Esophagus muscularis mucosa (tissue), 4 donors: Measurements from ENCODE around the gene TIGD1. TPM values are rescaled to one million over a fixed set of nuclear protein-coding genes. Genes with fewer than 3 reads are reported as not detected.

ENCODE experiments used
- DNase-seq: peaks from one replicate; pipeline ENCODE4 v3.0.0-alpha.2; 2017; ENCODE audit errors: extremely low spot score
- H3K27ac ChIP-seq, 4 donors: fragments of 200-600 bp; sonication (generic); replicated peaks in 1 of 4; 1 replicate in 3 of 4; 2 replicates in 1 of 4; pipeline ENCODE4 v1.5.1; 2016 to 2019; ENCODE audit warnings: mild to moderate bottlenecking in 1 of 4
- H3K27me3 ChIP-seq, 4 donors: fragments of 200-600 bp; sonication (generic); one replicate each; pipeline versions ENCODE4 v1.5.1 to v1.6.0; 2016 to 2019
- H3K36me3 ChIP-seq, 4 donors: fragments of 200-600 bp; sonication (generic); one replicate each; pipeline ENCODE4 v1.5.1; 2016 to 2019
- H3K4me1 ChIP-seq, 4 donors: fragments of 200-600 bp; sonication (generic); one replicate each; pipeline ENCODE4 v1.5.1; 2016 to 2019
- H3K4me3 ChIP-seq, 4 donors: fragments of 200-600 bp; sonication (generic); 1 replicate in 2 of 4; 2 replicates in 2 of 4; pipeline ENCODE4 v1.5.1; 2016 to 2019; ENCODE audit warnings: mild to moderate bottlenecking in 4 of 4, moderate library complexity in 1 of 4
- H3K9me3 ChIP-seq, 4 donors: fragments of 200-600 bp; sonication (generic); 1 replicate in 3 of 4; 2 replicates in 1 of 4; pipeline ENCODE4 v1.5.1; 2016 to 2019
- CTCF ChIP-seq, 3 experiments: fragments of 200-600 bp in 2 of 3; fragments of 450-650 bp in 1 of 3; sonication (generic) in 2 of 3; IDR thresholded peaks; one replicate each; pipeline ENCODE4 v1.5.1; 2017 to 2019; ENCODE audit warnings: antibody characterized with exemption in 3 of 3, mild to moderate bottlenecking in 2 of 3, moderate library complexity in 1 of 3
- EP300 ChIP-seq: sonication (generic); formaldehyde crosslinking; IDR thresholded peaks from one replicate; pipeline ENCODE4 v1.6.1; 2017; ENCODE audit warnings: antibody characterized with exemption
- POLR2A ChIP-seq: fragments of 450-650 bp; IDR thresholded peaks from one replicate; pipeline ENCODE4 v1.6.1; 2017; ENCODE audit warnings: antibody characterized with exemption, moderate library complexity, mild to moderate bottlenecking, low read depth
- POLR2AphosphoS5 ChIP-seq, 2 donors: sonication (generic); formaldehyde crosslinking; IDR thresholded peaks; one replicate each; pipeline ENCODE4 v1.6.1; 2017; ENCODE audit warnings: antibody characterized with exemption in 2 of 2
- WGBS: methylation state at CpG from one replicate; pipeline ENCODE4 v1.1.5; 2018; 5-methylcytosine and 5-hydroxymethylcytosine counted together
- intact Hi-C: fragments of 100-400 bp; cut with DNase I; formaldehyde crosslinking; loops from one replicate; pipeline ENCODE4 v1.15.1; 2023
- total RNA-seq, 4 donors: library from RNA; depleted of rRNA; stranded (reverse); fragments of >200 nt; gene quantifications; one replicate each; pipeline versions ENCODE4 v1.1.0 to v1.2.1, GENCODE V29; 2016

Gene TIGD1
- total RNA-seq, 4 donors from 2014 or later: 1.2 to 1.7 (median 1.6) TPM

GRCh38 chr2:232508251-232508650, 42.1 kb downstream of the TIGD1 start:
- no peak overlapping the region for H3K27ac ChIP-seq
- H3K4me3 ChIP-seq: no peak overlapping the region
- no peak for TF ChIP-seq POLR2A
- TF ChIP-seq POLR2AphosphoS5 (IDR thresholded peaks at IDR 0.05): no peak
- TF ChIP-seq CTCF (IDR thresholded peaks at IDR 0.05): no peak
- TF ChIP-seq EP300: no peak
- intact Hi-C loops: no loop called here
- peaks cover 0 to 8% (median 7%) of the 10 kb centered on the region in 4 donors for H3K4me1 ChIP-seq
- H3K36me3 ChIP-seq: no peaks in the 10 kb centered on the region
- WGBS: 94% methylated on average over 3 of the region's 7 CpGs
- DNase-seq: no peak
- H3K9me3 ChIP-seq: no peaks in the 10 kb centered on the region
- H3K27me3 ChIP-seq: peaks cover 0 to 48% (median 5%) of the 10 kb centered on the region in 4 donors

GRCh38 chr2:232506709-232507108, 43.6 kb downstream of the TIGD1 start:
- H3K9me3 ChIP-seq: no peaks in the 10 kb centered on the region
- peaks cover 0 to 43% (median 9%) of the 10 kb centered on the region in 4 donors for H3K27me3 ChIP-seq
- H3K27ac ChIP-seq: no peak overlapping the region
- DNase-seq: no peak
- 84% methylated on average over 3 of the region's 4 CpGs for WGBS
- no peak for TF ChIP-seq POLR2AphosphoS5 (IDR thresholded peaks at IDR 0.05)
- TF ChIP-seq CTCF (IDR thresholded peaks at IDR 0.05): no peak
- TF ChIP-seq EP300: no peak
- no peak for TF ChIP-seq POLR2A
- intact Hi-C loops: no loop called here
- no peak overlapping the region for H3K4me3 ChIP-seq
- no peaks in the 10 kb centered on the region for H3K36me3 ChIP-seq
- H3K4me1 ChIP-seq: peaks cover 2 to 23% (median 22%) of the 10 kb centered on the region in 4 donors

DNA sequence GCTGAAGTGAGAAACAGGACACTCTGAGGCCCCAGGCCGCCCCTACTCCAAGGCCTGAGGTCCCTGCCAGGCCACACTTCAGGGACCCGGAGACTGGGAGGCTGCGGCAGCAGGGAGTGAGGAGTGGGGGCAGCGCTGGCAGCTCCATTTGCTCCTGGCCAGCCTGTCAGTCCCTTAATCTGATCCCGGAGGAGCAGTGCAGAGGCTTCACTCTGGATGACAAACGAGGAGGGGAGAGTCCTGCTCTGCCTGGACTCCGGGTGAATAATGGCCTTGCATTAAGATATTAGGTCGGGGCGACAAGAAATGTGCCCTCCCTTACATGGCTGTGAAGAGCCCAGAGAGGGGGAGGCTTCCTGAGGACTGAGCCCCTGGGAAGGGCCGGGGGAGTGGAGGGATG, 44.5 kb downstream of the TIGD1 start:
- 32% methylated on average over 8 of the region's 10 CpGs for WGBS
- Histone ChIP-seq H3K4me1 (peaks cover 2 to 23% (median 22%) of the 10 kb centered on the region in 4 donors), H3K27ac (no peak overlapping the region), H3K9me3 (no peaks in the 10 kb centered on the region), H3K36me3 (no peaks in the 10 kb centered on the region), H3K27me3 (peaks cover 0 to 36% (median 9%) of the 10 kb centered on the region in 4 donors), H3K4me3 (no peak overlapping the region)
- DNase-seq: no peak
- intact Hi-C loops: no loop called here
- TF ChIP-seq EP300 (no peak), POLR2AphosphoS5 (IDR thresholded peaks at IDR 0.05) (no peak), POLR2A (no peak), CTCF (IDR thresholded peaks at IDR 0.05) (no peak)

GRCh38 chr2:232504438-232504837, 45.9 kb downstream of the TIGD1 start:
- Histone ChIP-seq H3K27ac (no peak overlapping the region), H3K36me3 (no peaks in the 10 kb centered on the region), H3K4me1 (peaks cover 2 to 23% (median 22%) of the 10 kb centered on the region in 4 donors), H3K9me3 (no peaks in the 10 kb centered on the region), H3K27me3 (peaks cover 0 to 36% (median 9%) of the 10 kb centered on the region in 4 donors), H3K4me3 (no peak overlapping the region)
- DNase-seq: no peak
- 100% methylated on average over 2 of the region's 2 CpGs for WGBS
- TF ChIP-seq POLR2AphosphoS5 (IDR thresholded peaks at IDR 0.05) (no peak), CTCF (IDR thresholded peaks at IDR 0.05) (no peak), POLR2A (no peak), EP300 (no peak)
- intact Hi-C loops: no loop called here

GRCh38 chr2:232503809-232504323, 46.5 kb downstream of the TIGD1 start:
- Histone ChIP-seq H3K36me3 (no peaks in the 10 kb centered on the region), H3K4me3 (peak overlapping the region; percentile 64 to 72 (median 66)), H3K4me1 (peaks cover 2 to 23% (median 22%) of the 10 kb centered on the region in 4 donors), H3K27ac (peak overlapping the region in 3 of 4 donors; percentile 35 to 60 (median 42)), H3K9me3 (no peaks in the 10 kb centered on the region), H3K27me3 (peaks cover 0 to 36% (median 9%) of the 10 kb centered on the region in 4 donors)
- intact Hi-C loops: no loop called here
- WGBS: 51% methylated on average over 15 of the region's 16 CpGs
- TF ChIP-seq CTCF (IDR thresholded peaks at IDR 0.05) (no peak), POLR2A (no peak), POLR2AphosphoS5 (IDR thresholded peaks at IDR 0.05) (no peak), EP300 (no peak)
- DNase-seq: no peak
